Inflammatory macrophage treated with lipopolysaccharide for 4 hours (primary cell): ENCODE measurements around the gene PCDHA2.
"Not testable (repeated sequence)": the region's sequence is repeated elsewhere in the genome, so short reads cannot be mapped to it uniquely, and the experiment has no call there.

Experiments used
- DNase-seq: peaks from one replicate; pipeline ENCODE4 v3.0.0-alpha.2; 2020

The PCDHA2 gene

DNA sequence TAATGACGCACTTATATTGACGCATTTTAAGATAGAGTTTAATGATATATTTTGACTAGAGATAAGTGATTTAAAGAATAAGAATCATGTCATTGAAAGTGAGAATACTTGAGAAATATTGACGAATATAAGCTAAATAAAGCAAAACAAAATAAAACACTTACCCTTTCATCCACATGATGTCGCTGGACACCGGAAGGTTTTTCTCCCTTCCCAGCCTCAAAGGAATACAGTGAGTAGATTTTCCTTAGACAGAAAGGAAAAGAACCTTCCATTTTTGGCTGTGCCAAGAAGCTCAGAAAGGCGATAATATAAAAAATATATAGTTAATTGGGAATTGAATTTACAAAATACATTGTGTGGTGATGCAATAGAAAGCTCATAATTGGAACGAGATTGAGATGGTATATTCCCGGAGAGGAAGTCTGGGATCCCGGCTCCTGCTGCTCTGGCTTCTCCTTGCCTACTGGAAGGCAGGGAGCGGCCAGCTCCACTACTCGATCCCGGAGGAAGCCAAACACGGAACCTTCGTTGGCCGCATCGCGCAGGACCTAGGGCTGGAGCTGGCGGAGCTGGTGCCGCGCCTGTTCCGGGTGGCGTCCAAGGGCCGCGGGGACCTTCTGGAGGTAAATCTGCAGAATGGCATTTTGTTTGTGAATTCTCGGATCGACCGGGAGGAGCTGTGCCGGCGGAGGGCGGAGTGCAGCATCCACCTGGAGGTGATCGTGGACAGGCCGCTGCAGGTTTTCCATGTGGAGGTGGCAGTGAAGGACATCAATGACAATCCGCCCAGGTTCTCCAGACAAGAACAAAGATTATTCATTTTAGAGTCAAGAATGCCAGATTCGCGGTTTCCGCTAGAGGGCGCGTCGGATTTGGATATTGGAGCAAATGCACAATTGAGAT lies 27.0 kb downstream of the PCDHA2 start, which contains the start of gene PCDHA5:
Gene PCDHA5, plus strand, starts transcription at position 239 of the 906 bp plus-strand sequence.
- DNase-seq = no peak

DNA sequence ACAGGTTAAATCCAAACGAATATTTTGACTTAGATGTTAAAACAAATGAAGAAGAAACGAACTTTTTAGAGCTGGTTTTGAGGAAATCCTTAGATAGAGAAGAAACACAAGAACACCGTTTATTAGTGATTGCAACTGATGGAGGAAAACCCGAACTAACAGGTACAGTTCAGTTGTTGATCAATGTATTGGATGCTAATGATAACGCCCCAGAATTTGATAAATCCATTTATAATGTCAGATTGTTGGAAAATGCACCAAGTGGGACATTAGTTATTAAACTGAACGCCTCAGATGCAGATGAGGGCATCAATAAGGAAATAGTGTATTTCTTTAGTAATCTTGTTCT lies 27.6 kb downstream of the PCDHA2 start:
- DNase-seq = no peak

DNA sequence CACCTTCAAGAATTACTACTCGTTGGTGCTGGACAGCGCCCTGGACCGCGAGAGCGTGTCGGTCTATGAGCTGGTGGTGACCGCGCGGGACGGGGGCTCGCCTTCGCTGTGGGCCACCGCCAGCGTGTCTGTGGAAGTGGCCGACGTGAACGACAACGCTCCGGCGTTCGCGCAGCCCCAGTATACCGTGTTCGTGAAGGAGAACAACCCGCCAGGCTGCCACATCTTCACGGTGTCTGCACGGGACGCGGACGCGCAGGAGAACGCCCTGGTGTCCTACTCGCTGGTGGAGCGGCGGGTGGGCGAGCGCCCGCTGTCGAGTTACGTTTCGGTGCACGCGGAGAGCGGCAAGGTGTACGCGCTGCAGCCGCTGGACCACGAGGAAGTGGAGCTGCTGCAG lies 28.3 kb downstream of the PCDHA2 start:
- not testable (repeated sequence) for DNase-seq

DNA sequence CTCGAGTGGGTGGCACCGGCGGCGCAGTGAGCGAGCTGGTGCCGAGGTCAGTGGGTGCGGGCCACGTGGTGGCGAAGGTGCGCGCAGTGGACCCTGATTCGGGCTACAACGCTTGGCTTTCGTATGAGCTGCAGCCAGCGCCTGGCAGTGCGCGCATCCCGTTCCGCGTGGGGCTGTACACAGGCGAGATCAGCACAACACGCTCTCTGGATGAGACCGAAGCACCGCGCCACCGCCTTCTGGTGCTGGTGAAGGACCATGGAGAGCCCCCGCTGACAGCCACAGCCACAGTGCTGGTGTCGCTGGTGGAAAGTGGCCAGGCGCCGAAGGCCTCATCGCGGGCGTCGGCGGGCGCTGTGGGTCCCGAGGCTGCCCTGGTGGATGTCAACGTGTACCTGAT lies 28.8 kb downstream of the PCDHA2 start:
- no peak for DNase-seq

DNA sequence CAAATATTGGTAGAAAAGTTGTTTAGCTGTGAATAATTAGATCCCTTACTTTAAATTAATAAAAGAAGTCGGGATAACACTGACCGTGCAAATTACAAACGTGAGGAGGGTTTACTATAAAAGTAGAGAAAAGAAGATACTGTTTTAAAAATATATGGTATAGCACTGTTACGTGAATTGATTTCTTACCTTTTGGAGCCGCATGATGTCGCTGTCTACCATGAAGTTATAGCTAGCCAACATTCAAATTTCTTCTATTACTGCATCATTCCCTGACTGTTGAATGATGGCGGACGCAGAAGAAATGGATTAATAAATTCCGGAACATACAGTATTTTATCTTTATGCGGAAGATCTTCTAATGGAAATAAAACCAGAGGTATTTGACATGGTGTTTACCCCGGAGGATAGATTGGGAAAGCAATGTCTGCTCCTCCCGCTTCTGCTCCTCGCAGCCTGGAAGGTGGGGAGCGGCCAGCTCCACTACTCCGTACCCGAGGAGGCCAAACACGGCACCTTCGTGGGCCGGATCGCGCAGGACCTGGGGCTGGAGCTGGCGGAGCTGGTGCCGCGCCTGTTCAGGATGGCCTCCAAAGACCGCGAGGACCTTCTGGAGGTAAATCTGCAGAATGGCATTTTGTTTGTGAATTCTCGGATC lies 33.2 kb downstream of the PCDHA2 start, which contains the start of gene PCDHA6:
Gene PCDHA6, plus strand, starts transcription at position 257 of the 658 bp plus-strand sequence. Its CDS starts 132 bp downstream, at position 389.
- no peak for DNase-seq

DNA sequence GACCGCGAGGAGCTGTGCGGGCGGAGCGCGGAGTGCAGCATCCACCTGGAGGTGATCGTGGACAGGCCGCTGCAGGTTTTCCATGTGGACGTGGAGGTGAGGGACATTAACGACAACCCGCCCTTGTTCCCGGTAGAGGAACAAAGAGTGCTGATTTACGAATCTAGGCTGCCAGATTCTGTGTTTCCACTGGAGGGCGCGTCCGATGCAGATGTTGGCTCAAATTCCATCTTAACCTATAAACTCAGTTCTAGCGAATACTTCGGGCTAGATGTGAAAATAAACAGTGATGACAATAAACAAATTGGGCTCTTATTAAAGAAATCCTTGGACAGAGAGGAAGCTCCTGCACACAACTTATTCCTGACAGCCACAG lies 33.7 kb downstream of the PCDHA2 start:
- DNase-seq = no peak

DNA sequence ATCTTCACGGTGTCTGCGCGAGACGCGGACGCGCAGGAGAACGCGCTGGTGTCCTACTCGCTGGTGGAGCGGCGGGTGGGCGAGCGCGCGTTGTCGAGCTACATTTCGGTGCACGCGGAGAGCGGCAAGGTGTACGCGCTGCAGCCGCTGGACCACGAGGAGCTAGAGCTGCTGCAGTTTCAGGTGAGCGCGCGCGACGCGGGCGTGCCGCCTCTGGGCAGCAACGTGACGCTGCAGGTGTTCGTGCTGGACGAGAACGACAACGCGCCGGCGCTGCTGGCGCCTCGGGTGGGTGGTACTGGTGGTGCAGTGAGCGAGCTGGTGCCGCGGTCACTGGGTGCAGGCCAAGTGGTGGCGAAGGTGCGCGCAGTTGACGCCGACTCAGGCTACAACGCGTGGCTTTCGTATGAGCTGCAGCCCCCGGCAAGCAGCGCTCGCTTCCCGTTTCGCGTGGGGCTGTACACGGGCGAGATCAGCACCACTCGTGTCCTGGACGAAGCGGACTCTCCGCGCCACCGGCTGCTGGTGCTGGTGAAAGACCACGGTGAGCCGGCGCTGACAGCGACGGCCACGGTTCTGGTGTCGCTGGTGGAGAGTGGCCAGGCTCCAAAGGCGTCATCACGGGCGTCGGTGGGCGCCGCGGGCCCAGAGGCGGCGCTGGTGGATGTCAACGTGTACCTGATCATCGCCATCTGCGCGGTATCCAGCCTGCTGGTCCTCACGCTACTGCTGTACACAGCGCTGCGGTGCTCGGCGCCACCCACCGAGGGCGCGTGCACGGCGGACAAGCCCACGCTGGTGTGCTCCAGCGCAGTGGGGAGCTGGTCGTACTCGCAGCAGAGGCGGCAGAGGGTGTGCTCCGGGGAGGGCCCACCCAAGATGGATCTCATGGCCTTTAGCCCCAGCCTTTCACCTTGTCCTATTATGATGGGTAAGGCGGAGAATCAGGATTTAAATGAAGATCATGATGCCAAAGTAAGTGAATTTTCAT lies 35.2 kb downstream of the PCDHA2 start:
- DNase-seq = not testable (repeated sequence)

DNA sequence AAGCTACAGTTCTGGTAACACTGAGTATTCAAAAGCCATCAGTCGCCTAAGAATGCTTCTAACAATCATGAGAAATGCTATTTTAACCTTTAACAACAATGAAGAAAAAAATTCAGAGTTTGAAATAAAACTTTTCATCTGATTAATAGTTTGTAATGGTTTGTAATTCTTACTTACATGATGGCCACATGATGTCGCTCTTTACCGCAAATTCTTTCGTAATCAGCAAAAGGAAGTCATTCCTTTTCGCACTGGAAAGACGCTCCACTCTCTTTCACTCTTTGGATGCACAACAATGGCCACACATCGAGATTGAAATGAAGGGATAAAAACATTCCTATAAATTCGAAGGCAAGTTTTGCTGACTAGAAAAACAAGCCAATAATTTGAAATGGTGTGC lies 39.3 kb downstream of the PCDHA2 start, which contains the start of gene PCDHA7:
Gene PCDHA7, plus strand, starts transcription at position 277 of the 400 bp plus-strand sequence. Its CDS starts 115 bp downstream, at position 392.
- DNase-seq = no peak

DNA sequence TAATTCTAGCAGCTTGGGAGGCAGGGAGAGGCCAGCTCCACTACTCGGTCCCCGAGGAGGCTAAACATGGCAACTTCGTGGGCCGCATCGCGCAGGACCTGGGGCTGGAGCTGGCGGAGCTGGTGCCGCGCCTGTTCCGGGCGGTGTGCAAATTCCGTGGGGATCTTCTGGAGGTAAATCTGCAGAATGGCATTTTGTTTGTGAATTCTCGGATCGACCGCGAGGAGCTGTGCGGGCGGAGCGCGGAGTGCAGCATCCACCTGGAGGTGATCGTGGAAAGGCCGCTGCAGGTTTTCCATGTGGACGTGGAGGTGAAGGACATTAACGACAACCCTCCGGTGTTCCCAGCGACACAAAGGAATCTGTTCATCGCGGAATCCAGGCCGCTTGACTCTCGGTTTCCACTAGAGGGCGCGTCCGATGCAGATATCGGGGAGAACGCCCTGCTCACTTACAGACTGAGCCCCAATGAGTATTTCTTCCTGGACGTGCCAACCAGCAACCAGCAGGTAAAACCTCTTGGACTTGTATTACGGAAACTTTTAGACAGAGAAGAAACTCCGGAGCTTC lies 39.9 kb downstream of the PCDHA2 start:
- not testable (repeated sequence) for DNase-seq

DNA sequence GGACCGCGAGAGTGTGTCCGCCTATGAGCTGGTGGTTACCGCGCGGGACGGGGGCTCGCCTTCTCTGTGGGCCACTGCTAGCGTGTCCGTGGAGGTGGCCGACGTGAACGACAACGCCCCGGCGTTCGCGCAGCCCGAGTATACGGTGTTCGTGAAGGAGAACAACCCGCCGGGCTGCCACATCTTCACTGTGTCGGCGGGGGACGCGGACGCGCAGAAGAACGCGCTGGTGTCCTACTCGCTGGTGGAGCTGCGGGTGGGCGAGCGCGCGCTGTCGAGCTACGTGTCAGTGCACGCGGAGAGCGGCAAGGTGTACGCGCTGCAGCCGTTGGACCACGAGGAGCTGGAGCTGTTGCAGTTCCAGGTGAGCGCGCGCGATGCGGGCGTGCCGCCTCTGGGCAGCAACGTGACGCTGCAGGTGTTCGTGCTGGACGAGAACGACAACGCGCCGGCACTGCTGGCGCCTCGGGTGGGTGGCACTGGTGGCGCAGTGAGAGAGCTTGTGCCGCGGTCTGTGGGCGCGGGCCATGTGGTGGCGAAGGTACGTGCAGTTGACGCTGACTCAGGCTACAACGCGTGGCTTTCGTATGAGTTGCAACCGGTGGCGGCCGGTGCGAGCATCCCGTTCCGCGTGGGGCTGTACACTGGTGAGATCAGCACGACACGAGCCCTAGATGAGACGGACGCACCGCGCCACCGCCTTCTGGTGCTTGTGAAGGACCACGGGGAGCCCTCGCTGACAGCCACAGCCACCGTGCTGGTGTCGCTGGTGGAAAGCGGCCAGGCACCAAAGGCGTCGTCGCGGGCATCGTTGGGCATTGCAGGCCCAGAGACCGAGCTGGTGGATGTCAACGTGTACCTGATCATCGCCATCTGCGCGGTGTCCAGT lies 41.2 kb downstream of the PCDHA2 start:
- no peak for DNase-seq

DNA sequence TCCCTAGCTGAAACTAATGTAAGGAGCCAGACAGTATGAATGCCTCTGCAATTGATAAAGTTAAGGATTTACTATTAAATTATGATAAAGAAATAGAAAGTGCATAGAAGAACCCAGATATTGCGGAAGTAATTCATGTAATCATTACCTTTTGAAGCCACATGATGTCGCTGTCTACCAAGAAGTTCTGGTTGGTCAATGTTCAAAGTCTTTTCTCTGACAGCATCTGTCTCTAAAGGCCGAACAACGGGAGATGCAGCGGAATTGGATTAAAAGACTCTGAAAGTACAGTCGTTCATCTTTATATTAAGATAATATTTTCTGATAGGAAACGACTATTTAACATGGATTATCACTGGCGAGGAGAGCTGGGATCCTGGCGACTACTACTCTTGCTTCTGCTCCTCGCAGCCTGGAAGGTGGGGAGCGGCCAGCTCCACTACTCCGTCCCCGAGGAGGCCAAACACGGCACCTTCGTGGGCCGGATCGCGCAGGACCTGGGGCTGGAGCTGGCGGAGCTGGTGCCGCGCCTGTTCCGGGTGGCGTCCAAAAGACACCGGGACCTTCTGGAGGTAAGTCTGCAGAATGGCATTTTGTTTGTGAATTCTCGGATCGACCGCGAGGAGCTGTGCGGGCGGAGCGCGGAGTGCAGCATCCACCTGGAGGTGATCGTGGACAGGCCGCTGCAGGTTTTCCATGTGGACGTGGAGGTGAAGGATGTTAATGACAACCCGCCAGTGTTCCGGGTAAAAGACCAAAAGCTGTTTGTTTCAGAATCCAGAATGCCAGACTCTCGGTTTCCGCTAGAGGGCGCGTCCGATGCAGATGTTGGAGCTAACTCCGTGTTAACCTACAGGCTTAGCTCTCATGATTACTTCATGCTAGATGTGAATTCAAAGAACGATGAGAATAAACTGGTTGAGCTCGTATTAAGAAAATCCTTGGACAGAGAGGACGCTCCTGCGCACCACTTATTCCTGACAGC lies 46.6 kb downstream of the PCDHA2 start, which contains the start of gene PCDHA8:
Gene PCDHA8, plus strand, starts transcription at position 210 of the 985 bp plus-strand sequence. Its CDS starts 135 bp downstream, at position 345.
- no peak for DNase-seq

DNA sequence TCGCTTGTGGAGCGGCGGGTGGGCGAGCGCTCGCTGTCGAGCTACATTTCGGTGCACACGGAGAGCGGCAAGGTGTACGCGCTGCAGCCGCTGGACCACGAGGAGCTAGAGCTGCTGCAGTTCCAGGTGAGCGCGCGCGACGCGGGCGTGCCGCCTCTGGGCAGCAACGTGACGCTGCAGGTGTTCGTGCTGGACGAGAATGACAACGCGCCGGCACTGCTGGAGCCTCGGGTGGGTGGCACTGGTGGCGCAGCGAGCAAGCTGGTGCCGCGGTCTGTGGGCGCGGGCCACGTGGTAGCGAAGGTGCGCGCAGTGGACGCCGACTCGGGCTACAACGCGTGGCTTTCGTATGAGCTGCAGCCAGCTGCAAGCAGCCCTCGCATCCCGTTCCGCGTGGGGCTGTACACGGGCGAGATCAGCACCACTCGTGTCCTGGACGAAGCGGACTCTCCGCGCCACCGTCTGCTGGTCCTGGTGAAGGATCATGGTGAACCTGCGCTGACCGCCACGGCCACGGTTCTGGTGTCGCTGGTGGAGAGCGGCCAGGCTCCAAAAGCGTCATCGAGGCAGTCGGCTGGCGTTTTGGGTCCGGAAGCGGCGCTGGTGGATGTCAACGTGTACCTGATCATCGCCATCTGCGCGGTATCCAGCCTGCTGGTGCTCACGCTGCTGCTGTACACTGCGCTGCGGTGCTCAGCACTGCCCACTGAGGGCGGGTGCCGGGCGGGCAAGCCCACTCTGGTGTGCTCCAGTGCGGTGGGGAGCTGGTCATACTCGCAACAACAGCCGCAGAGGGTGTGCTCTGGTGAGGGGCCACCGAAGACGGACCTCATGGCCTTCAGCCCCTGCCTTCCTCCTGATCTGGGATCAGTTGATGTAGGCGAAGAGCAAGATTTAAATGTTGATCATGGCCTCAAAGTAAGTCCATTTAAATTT lies 48.4 kb downstream of the PCDHA2 start:
- DNase-seq = no peak
